Activated CD8-positive, alpha-beta memory T cell treated with anti-CD3 and anti-CD28 coated beads for 1 hour (primary cell): ENCODE measurements around the gene LBX1.
A peak's percentile ranks its signal among the peaks of the same experiment; 100 is the strongest.
"Not testable (repeated sequence)": the region's sequence is repeated elsewhere in the genome, so short reads cannot be mapped to it uniquely, and the experiment has no call there.

Experiments used
- DNase-seq, 2 donors: peaks; one replicate each; pipeline ENCODE4 v3.0.0-alpha.2; 2020; ENCODE audit warnings: low read depth in 1 of 2; ENCODE audit errors: extremely low read depth in 1 of 2

The LBX1 gene

DNA sequence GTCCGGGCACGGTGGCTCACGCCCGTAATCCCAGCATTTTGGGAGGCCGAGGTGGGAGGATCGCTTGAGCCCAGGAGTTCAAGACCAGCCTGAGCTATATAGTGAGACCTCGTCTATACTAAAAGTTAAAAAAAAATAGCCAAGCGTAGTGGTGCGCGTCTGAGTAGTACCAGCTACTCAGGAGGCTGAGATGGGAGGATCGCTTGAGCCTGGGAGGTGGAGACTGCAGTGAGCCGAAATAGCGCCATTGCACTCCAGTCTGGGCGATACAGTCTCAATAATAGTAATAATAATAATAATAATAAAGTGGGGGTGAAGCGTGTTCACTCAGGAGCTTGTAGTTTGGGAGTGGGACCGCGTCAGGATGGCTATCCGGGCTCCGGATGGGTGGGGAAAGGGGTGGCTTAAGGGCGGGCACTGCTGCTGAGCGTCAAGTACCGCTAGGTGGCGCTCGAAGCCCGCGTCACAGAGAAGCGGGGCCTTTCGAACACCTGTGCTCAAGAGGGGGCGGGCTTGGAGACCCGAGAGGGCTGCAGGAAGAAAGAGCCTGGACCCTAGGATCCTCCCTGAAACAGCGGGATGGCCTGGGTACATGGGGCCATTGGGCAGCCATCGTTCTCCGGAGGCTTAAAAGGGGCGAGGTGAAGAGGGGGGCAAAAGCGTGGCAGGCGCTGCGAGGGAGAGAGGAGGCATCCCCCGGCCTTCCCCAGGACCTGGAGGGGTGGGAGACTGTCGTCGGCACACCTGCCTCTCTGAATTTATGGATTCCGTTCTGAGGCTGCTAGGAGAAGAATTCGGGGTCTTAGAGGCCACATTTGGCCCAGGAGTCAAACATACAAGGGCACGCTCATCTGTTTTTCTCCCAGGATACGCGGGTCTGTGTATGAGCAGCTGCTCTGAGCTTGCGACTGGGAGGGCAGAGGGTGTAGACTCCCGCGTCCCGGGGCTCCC, 14.5 kb downstream of the LBX1 start:
- DNase-seq: peak; percentile 34 to 67

DNA sequence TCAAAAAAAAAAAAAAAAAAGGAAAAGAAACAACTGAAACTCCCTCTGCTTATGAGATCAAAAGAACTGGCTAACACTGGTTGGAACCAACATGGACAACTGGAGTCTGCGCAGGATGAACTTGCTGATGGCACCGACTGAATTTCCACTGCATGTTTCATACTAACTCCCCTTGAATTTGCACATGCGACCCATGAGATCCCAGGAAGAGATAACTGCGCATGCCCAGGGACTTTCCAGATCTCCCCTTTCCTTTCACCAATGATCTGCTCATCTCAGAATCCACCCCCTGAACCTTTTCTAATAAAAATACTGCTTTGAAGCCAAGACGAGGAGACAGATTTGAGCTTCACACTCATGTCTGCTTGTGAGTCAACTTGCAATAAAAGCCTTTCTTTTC, 20.7 kb downstream of the LBX1 start:
- DNase-seq: no peak

GRCh38 chr10:101207026-101207425, 22.2 kb downstream of the LBX1 start:
- DNase-seq: no peak

GRCh38 chr10:101202667-101203066, 26.6 kb downstream of the LBX1 start:
- not testable (repeated sequence) for DNase-seq

- not testable (repeated sequence) for DNase-seq
Measured at GRCh38 chr10:101198326-101198977, 30.8 kb downstream of the LBX1 start.

DNA sequence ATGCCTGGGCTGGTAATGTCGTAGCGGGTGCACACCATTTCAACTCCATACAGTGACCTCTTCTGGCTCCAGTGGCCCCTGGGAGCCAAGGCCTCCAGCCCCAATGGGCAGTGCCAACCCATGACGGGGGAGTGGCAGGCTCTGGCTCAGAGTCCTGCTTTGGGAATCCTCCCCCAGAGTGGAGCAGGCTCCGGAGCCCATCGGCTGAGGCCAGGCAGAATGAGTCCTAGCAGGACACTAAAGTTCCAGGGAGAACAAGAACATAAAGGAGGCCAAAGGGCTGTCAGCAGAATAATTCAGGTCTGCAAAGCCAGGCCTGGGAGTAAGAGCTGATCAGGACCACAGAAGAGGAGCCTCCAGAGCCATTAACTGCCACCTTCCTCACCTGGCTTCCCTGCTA, 33.3 kb downstream of the LBX1 start:
- no peak for DNase-seq

DNA sequence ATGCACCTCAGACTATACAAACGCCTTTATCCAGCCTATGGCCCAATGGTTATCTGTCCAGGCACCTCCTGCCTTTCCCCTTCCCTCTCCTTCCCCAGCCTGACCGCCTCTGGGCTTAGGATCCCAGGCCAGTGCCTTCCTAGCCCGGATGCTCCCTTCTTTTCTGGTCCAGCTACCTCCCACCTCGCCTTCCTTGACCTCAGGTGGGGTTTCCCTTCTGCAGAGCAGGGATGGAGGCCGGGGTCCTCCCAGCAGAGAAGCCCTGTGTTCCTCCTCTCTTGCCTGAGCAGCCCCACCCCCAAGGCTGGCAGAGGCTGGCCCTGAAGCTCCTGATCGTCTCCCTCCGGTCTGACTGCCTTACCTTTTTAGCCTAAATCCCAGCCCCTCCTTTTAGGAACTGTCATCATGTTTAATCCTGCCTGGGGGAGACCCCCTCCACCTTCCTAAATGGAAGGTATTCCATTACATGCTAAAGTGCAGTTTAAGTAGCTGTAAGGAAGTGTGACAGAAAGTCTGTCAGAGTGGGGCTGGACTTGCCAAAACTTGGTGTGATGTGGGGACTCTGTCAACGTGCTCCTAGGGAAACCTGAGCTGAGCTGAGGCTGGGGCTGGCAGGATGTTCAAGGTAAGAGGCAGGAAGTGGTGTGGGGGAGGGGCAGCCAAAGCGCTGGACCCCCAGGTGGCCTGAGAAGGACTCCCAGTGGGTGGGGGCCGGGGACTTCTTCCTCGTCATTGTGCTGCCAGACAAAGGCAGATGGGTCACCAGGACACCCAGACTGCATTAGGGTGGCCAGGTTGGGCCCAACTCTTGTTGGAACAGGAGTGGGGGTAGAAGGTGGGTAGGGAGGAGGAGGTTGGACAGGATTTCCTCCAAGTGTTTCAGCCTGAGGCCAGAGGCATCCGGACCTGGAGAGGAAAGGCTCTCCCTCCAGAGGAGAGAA, 39.5 kb downstream of the LBX1 start:
- DNase-seq: no peak

DNA sequence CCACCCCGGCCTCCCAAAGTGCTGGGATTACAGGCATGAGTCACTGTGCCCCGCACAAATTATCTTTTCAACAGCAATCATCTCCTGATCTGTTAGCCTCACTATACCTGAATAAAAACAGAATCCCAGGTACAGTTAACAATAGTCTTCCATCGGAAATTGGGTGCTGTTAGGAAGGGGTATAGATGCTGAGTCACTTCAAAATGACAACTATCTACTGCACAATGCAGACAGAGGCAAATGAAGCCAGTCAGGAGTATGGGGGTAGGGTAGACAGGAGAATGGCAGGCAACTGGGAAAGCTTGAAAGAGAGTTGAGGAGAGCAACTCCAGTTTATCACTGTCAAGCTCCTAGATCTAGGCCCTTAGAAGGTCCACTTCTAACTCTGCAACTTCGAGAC, 40.3 kb downstream of the LBX1 start:
- no peak for DNase-seq

DNA sequence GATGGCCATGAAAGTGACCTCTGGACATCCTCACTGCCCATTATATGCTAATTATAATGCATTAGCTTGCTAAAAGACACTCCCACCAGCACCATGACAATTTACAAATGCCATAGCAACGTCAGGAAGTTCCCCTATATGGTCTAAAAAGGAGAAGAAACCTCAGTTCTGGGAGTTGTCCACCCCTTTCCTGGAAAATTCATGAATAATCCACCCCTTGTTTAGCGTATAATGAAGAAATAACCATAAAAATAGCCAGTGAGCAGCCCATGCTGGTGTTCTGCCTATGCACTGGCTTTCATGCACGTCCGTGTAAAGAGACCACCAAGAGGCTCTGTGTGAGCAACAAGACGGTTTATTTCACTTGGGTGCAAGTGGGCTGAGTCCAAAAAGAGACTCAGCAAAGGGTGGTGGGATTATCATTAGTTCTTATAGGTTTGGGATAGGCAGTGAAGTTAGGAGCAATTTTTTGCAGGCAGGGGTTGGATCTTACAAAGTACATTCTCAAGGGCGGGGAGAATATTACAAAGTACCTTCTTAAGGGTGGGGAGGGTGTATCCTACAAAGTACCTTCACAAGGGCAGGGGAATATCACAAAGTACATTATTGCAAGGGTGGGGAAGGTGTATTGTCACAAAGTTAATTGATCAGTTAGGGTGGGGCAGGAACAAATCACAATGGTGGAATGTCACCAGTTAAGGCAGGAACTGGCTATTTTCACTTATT, 45.6 kb downstream of the LBX1 start:
- DNase-seq: no peak

DNA sequence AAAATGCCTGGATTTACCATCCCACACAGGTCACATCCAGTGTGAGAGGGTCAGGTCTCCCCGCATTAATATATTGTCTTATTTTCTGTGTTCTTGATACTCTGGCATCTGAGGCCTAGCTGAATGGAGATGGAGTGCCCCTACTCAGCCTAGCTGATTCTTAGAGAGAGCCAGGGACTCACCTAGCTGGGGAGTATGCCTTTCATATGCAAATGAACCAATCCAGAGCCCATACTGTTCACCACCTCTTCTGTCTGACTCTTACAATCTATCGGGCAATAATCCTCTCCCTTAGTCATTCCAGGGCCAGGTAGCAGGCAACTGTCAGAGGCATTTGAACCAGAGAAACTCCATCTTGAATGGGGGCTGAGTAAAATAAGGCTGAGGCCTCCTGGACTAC, 46.3 kb downstream of the LBX1 start:
- DNase-seq: no peak
